Fibroblast of skin of right quadriceps (primary cell): ENCODE data around the gene AMFR.
A peak's percentile ranks its signal among the peaks of the same experiment; 100 is the strongest.

ENCODE experiments used
- DNase-seq: peaks from one replicate; pipeline ENCODE4 v3.0.0-alpha.2; 2013

AMFR gene

GRCh38 chr16:56328276-56329022 is 96.9 kb downstream of the AMFR start:
- no peak for DNase-seq

- no peak for DNase-seq
Observed at GRCh38 chr16:56327929-56328258, 97.5 kb downstream of the AMFR start.

GRCh38 chr16:56327071-56327928 is 98.0 kb downstream of the AMFR start:
- DNase-seq, result no peak

GRCh38 chr16:56325956-56326355 is 99.4 kb downstream of the AMFR start:
- DNase-seq, result no peak

GRCh38 chr16:56324406-56324805 is 100.9 kb downstream of the AMFR start:
- no peak for DNase-seq

- no peak for DNase-seq
Observed at GRCh38 chr16:56321571-56321970, 103.8 kb downstream of the AMFR start.

GRCh38 chr16:56320811-56321558 is 104.4 kb downstream of the AMFR start:
- DNase-seq, result no peak

GRCh38 chr16:56320056-56320455 is 105.3 kb downstream of the AMFR start:
- no peak for DNase-seq

GRCh38 chr16:56319376-56319775 is 106.0 kb downstream of the AMFR start:
- no peak for DNase-seq

GRCh38 chr16:56318827-56319140 is 106.6 kb downstream of the AMFR start:
- DNase-seq, result no peak

- peak; percentile 77 for DNase-seq
Observed at GRCh38 chr16:56317998-56318826, 107.1 kb downstream of the AMFR start.

GRCh38 chr16:56316545-56316944 is 108.8 kb downstream of the AMFR start:
- no peak for DNase-seq

- DNase-seq, result no peak
Observed at GRCh38 chr16:56315955-56316354, 109.4 kb downstream of the AMFR start.

GRCh38 chr16:56314244-56314850 is 111.0 kb downstream of the AMFR start:
- DNase-seq, result no peak

GRCh38 chr16:56312556-56312955 is 112.8 kb downstream of the AMFR start:
- DNase-seq, result no peak

GRCh38 chr16:56312028-56312300 is 113.4 kb downstream of the AMFR start:
- DNase-seq, result no peak
